Neutrophil (primary cell): ENCODE results near the gene ARL6IP4.

Source experiments
- H3K27ac ChIP-seq: fragments of 200-600 bp; sonication (generic); 2 replicates; pipeline ENCODE4 v1.5.1; 2016; ENCODE audit warnings: mild to moderate bottlenecking, moderate library complexity
- H3K27me3 ChIP-seq: fragments of 200-600 bp; sonication (generic); 2 replicates; pipeline ENCODE4 v1.6.0; 2016; ENCODE audit warnings: mild to moderate bottlenecking
- H3K36me3 ChIP-seq: fragments of 200-600 bp; sonication (generic); 2 replicates; pipeline ENCODE4 v1.5.1; 2017
- H3K4me1 ChIP-seq, 2 experiments: fragments of 200-600 bp in 1 of 2; sonication (generic) in 1 of 2; 1 replicate in 1 of 2; 2 replicates in 1 of 2; pipeline versions ENCODE4 v1.5.1 to v1.6.1; 2013 to 2016; ENCODE audit warnings: low read depth in 1 of 2, low read length in 1 of 2, mild to moderate bottlenecking in 1 of 2, moderate library complexity in 1 of 2; ENCODE audit not compliant: control insufficient read depth in 1 of 2, insufficient read depth in 1 of 2
- H3K4me3 ChIP-seq, 2 experiments: fragments of 200-600 bp in 1 of 2; sonication (generic) in 1 of 2; 1 replicate in 1 of 2; 2 replicates in 1 of 2; pipeline ENCODE4 v1.5.1; 2013 to 2016; ENCODE audit warnings: low read depth in 1 of 2, low read length in 1 of 2, mild to moderate bottlenecking in 1 of 2, moderate library complexity in 1 of 2
- H3K9me3 ChIP-seq: fragments of 200-600 bp; sonication (generic); 2 replicates; pipeline ENCODE4 v1.5.1; 2016
- CTCF ChIP-seq: fragments of 200-600 bp; sonication (generic); IDR thresholded peaks from 2 replicates; pipeline ENCODE4 v1.5.1; 2016; ENCODE audit warnings: antibody characterized with exemption

ARL6IP4 gene

GRCh38 chr12:122989874-122990419, 9.5 kb downstream of the ARL6IP4 start:
- Histone ChIP-seq H3K27ac (no peak overlapping the region), H3K4me1 (peaks cover 0 to 5% of the 10 kb centered on the region in 2 experiments), H3K36me3 (no peaks in the 10 kb centered on the region), H3K9me3 (no peaks in the 10 kb centered on the region), H3K27me3 (no peaks in the 10 kb centered on the region), H3K4me3 (no peak overlapping the region)
- no peak for TF ChIP-seq CTCF

- TF ChIP-seq CTCF: no peak
- H3K4me3 ChIP-seq: no peak overlapping the region
- H3K9me3 ChIP-seq: no peaks in the 10 kb centered on the region
- no peaks in the 10 kb centered on the region for H3K36me3 ChIP-seq
- no peaks in the 10 kb centered on the region for H3K27me3 ChIP-seq
- H3K27ac ChIP-seq: no peak overlapping the region
- H3K4me1 ChIP-seq: no peaks in the 10 kb centered on the region
Measured at GRCh38 chr12:122990561-122990960, 10.1 kb downstream of the ARL6IP4 start.

- H3K4me1 ChIP-seq: no peaks in the 10 kb centered on the region
- no peaks in the 10 kb centered on the region for H3K9me3 ChIP-seq
- no peak for TF ChIP-seq CTCF
- H3K4me3 ChIP-seq: no peak overlapping the region
- no peak overlapping the region for H3K27ac ChIP-seq
- no peaks in the 10 kb centered on the region for H3K27me3 ChIP-seq
- H3K36me3 ChIP-seq: no peaks in the 10 kb centered on the region
Measured at GRCh38 chr12:122990961-122991622, 10.6 kb downstream of the ARL6IP4 start.

- Histone ChIP-seq H3K4me1 (no peaks in the 10 kb centered on the region), H3K9me3 (no peaks in the 10 kb centered on the region), H3K27me3 (no peaks in the 10 kb centered on the region), H3K36me3 (no peaks in the 10 kb centered on the region), H3K4me3 (no peak overlapping the region), H3K27ac (no peak overlapping the region)
- TF ChIP-seq CTCF: no peak
Measured at GRCh38 chr12:122991623-122992275, 11.3 kb downstream of the ARL6IP4 start.

- Histone ChIP-seq H3K36me3 (no peaks in the 10 kb centered on the region), H3K4me1 (no peaks in the 10 kb centered on the region), H3K9me3 (no peaks in the 10 kb centered on the region), H3K27me3 (no peaks in the 10 kb centered on the region), H3K27ac (no peak overlapping the region), H3K4me3 (no peak overlapping the region)
- TF ChIP-seq CTCF: no peak
Measured at GRCh38 chr12:122992386-122992785, 11.9 kb downstream of the ARL6IP4 start.
